HepG2 (cell line): ENCODE measurements around the gene PTPRF. TPM values are rescaled to one million over a fixed set of nuclear protein-coding genes. Genes with fewer than 3 reads are reported as not detected.
A peak's percentile ranks its signal among the peaks of the same experiment; 100 is the strongest.

Source experiments
- BRD4 ChIP-seq: sonication (generic); formaldehyde crosslinking; IDR thresholded peaks from 2 replicates; pipeline ENCODE4 v1.4.0; 2020; ENCODE audit warnings: missing genetic modification reagents
- KAT2B ChIP-seq: fragments of 150-350 bp; IDR thresholded peaks from 2 replicates; pipeline ENCODE4 v1.6.1; 2014; ENCODE audit warnings: low read depth, low read length, borderline replicate concordance
- KMT2A ChIP-seq: sonication (generic); formaldehyde crosslinking; IDR thresholded peaks from 2 replicates; pipeline ENCODE4 v1.4.0; 2020; ENCODE audit warnings: missing genetic modification reagents
- LCORL ChIP-seq, 2 experiments: fragments of 450-650 bp in 1 of 2; sonication (generic) in 1 of 2; formaldehyde crosslinking in 1 of 2; IDR thresholded peaks; 2 replicates each; pipeline versions ENCODE4 v1.5.0 to v1.6.1; 2017 to 2020; ENCODE audit warnings: antibody characterized with exemption in 1 of 2, missing genetic modification reagents in 1 of 2
- MED1 ChIP-seq: sonication (generic); formaldehyde crosslinking; IDR thresholded peaks from 2 replicates; pipeline ENCODE4 v1.4.0; 2020; ENCODE audit warnings: missing genetic modification reagents
- NFIB ChIP-seq: sonication (generic); formaldehyde crosslinking; IDR thresholded peaks from 2 replicates; pipeline ENCODE4 v1.9.0; 2021; ENCODE audit warnings: missing genetic modification reagents, mild to moderate bottlenecking, borderline replicate concordance
- RBM39 ChIP-seq: fragments of 200-400 bp; formaldehyde crosslinking; IDR thresholded peaks from one replicate; pipeline ENCODE4 v1.6.1; 2018; ENCODE audit warnings: antibody characterized with exemption, mild to moderate bottlenecking, low read depth, low read length; ENCODE audit not compliant: poor library complexity, severe bottlenecking
- SALL2 ChIP-seq: sonication (generic); formaldehyde crosslinking; IDR thresholded peaks from 2 replicates; pipeline ENCODE4 v1.8.1; 2023; ENCODE audit warnings: mild to moderate bottlenecking, missing genetic modification reagents, inconsistent platforms
- SAP130 ChIP-seq: IDR thresholded peaks from 2 replicates; pipeline ENCODE4 v1.6.1; 2016; ENCODE audit warnings: low read depth
- SMARCE1 ChIP-seq: fragments of 450-650 bp; IDR thresholded peaks from 2 replicates; pipeline ENCODE4 v1.6.1; 2017; ENCODE audit warnings: borderline replicate concordance
- STAG1 ChIP-seq: sonication (generic); formaldehyde crosslinking; IDR thresholded peaks from 2 replicates; pipeline ENCODE4 v1.4.0; 2020; ENCODE audit warnings: missing genetic modification reagents
- TCF7L2 ChIP-seq: IDR thresholded peaks from 2 replicates; pipeline ENCODE4 v1.6.1; 2011; ENCODE audit warnings: mild to moderate bottlenecking, low read depth, low read length, moderate library complexity
- ZBTB25 ChIP-seq: IDR thresholded peaks from 2 replicates; pipeline ENCODE4 v1.6.1; 2018; ENCODE audit warnings: missing genetic modification reagents
- ZBTB7A ChIP-seq: sonication (generic); formaldehyde crosslinking; IDR thresholded peaks from 2 replicates; pipeline ENCODE4 v1.8.0; 2022; ENCODE audit warnings: mild to moderate bottlenecking, missing genetic modification reagents
- ZNF263 ChIP-seq: sonication (generic); formaldehyde crosslinking; IDR thresholded peaks from 2 replicates; pipeline ENCODE4 v1.4.0; 2020; ENCODE audit warnings: missing genetic modification reagents
- ZNF350 ChIP-seq: sonication (generic); formaldehyde crosslinking; IDR thresholded peaks from 2 replicates; pipeline ENCODE4 v1.4.0; 2020; ENCODE audit warnings: mild to moderate bottlenecking, low read depth, missing genetic modification reagents, borderline replicate concordance
- ZNF777 ChIP-seq: sonication (generic); formaldehyde crosslinking; IDR thresholded peaks from 2 replicates; pipeline ENCODE4 v1.4.0; 2020; ENCODE audit warnings: missing genetic modification reagents
- polyA plus RNA-seq, 8 experiments: library from polyadenylated mRNA; depleted of rRNA in 3 of 8; stranded (reverse) in 7 of 8; unstranded in 1 of 8; fragments of >200 nt; fragmentation: Illumina TruSeq in 4 of 8; extraction: Trizol in 4 of 8; gene quantifications; 2 replicates each; pipeline versions ENCODE4 v1.2.1 to v1.2.3, GENCODE V29; 2011 to 2016; ENCODE audit warnings: low read depth in 4 of 8, missing spikeins in 1 of 8, mixed read lengths in 1 of 8; ENCODE audit not compliant: insufficient read depth in 1 of 8
- total RNA-seq, 5 experiments: library from RNA; depleted of rRNA; stranded (reverse); fragments of >200 nt; fragmentation: Illumina TruSeq; extraction: Trizol; gene quantifications; 2 replicates each; pipeline ENCODE4 v1.2.3, GENCODE V29; 2016; ENCODE audit warnings: low read depth in 1 of 5
- TF ChIP-seq, protein P1 (sequence below): sonication (generic); formaldehyde crosslinking; IDR thresholded peaks from 2 replicates; pipeline ENCODE4 v1.4.0; 2020; ENCODE audit warnings: missing genetic modification reagents
- TF ChIP-seq, protein P2 (sequence below): sonication (generic); formaldehyde crosslinking; IDR thresholded peaks from 2 replicates; pipeline ENCODE4 v1.4.0; 2020; ENCODE audit warnings: missing genetic modification reagents, borderline replicate concordance
- TF ChIP-seq, protein P3 (sequence below): sonication (generic); formaldehyde crosslinking; IDR thresholded peaks from 2 replicates; pipeline ENCODE4 v1.5.1; 2020; ENCODE audit warnings: mild to moderate bottlenecking, missing genetic modification reagents, moderate library complexity

PTPRF gene
- total and polyA plus RNA-seq, 2 of the 13 experiments (the other 11 are each of a cell fraction or from before 2014, with no cell fraction given): 55.9 to 167 TPM

DNA sequence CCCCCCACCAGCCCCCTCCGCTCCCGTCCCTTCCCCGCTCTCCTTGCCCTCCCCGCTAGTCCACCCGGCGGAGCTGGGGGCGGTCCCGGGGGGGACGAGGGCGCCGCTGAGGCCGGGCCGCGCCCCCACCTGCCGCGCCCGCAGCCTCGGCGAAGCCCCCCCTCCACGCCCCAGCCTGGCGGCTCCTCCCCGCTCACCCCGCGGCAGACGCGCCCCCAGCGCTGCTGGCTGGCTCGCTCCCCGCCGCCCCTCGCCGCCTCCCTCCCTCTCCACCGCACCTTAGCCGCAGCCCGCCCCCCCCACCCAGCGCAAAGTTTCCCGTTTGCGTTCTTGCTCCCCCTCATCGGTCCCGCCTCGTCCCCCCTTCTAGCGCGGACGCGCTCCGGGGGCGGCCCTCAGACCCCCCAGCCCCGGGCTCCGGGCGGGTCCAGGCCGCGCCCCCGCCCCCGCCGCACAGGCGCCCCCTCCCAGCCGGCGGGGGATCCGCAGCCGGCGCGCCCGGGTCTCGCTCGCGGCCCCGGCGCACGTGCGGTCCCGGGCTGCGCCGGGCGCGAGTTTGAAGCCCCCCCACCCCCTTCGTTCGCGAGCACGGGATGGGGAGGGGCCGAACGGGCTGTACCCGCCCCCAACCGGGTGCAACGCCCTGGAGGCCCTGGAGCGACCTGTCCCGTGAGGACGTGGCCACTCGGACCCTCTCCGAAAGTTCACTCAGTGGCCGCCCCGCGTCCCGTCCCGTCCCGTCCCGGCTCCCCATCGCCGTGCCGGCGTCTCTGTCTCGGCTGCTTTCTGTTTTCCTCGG, 623 bp downstream of the PTPRF start (continued):
- no peak for TF ChIP-seq LCORL (IDR thresholded peaks at IDR 0.05)
- TF ChIP-seq LCORL (CRISPR knock-in tag; IDR thresholded peaks at IDR 0.05): 0 out of 2 replicates have a peak, but pooled peaks have one; percentile 28
- no peak for TF ChIP-seq RBM39
- no peak for TF ChIP-seq ZNF350 (CRISPR knock-in tag)
- no peak; the same call in 1 of the 2 replicates for TF ChIP-seq ZNF263
- TF ChIP-seq BRD4 (CRISPR knock-in tag): peak; percentile 43; the same call in 1 of the 2 replicates
- TF ChIP-seq SMARCE1: no peak
- no peak for TF ChIP-seq KAT2B
- 0 out of 2 replicates have a peak, but pooled peaks have one; percentile 10 for TF ChIP-seq STAG1 (CRISPR knock-in tag)
- TF ChIP-seq, protein P1, sequence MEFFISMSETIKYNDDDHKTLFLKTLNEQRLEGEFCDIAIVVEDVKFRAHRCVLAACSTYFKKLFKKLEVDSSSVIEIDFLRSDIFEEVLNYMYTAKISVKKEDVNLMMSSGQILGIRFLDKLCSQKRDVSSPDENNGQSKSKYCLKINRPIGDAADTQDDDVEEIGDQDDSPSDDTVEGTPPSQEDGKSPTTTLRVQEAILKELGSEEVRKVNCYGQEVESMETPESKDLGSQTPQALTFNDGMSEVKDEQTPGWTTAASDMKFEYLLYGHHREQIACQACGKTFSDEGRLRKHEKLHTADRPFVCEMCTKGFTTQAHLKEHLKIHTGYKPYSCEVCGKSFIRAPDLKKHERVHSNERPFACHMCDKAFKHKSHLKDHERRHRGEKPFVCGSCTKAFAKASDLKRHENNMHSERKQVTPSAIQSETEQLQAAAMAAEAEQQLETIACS: peak; percentile 83
- TF ChIP-seq ZNF777 (CRISPR knock-in tag): peak; percentile 50; the same call in 1 of the 2 replicates
- TF ChIP-seq, protein P2, sequence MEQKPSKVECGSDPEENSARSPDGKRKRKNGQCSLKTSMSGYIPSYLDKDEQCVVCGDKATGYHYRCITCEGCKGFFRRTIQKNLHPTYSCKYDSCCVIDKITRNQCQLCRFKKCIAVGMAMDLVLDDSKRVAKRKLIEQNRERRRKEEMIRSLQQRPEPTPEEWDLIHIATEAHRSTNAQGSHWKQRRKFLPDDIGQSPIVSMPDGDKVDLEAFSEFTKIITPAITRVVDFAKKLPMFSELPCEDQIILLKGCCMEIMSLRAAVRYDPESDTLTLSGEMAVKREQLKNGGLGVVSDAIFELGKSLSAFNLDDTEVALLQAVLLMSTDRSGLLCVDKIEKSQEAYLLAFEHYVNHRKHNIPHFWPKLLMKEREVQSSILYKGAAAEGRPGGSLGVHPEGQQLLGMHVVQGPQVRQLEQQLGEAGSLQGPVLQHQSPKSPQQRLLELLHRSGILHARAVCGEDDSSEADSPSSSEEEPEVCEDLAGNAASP (CRISPR knock-in tag): peak; percentile 50; the same call in 1 of the 2 replicates
- 0 out of 2 replicates have a peak, but pooled peaks have one; percentile 8 for TF ChIP-seq MED1 (CRISPR knock-in tag)
- TF ChIP-seq ZBTB7A: peak; percentile 33; the same call in 1 of the 2 replicates
- TF ChIP-seq KMT2A (CRISPR knock-in tag): peak; percentile 41; the same call in 1 of the 2 replicates
- TF ChIP-seq ZBTB25 (CRISPR knock-in tag): 0 out of 2 replicates have a peak, but pooled peaks have one; percentile 10
- TF ChIP-seq SALL2: peak; percentile 30; the same call in 1 of the 2 replicates
- peak; percentile 30; the same call in 1 of the 2 replicates for TF ChIP-seq SAP130
- TF ChIP-seq NFIB (CRISPR knock-in tag): no peak
- TF ChIP-seq, protein P3, sequence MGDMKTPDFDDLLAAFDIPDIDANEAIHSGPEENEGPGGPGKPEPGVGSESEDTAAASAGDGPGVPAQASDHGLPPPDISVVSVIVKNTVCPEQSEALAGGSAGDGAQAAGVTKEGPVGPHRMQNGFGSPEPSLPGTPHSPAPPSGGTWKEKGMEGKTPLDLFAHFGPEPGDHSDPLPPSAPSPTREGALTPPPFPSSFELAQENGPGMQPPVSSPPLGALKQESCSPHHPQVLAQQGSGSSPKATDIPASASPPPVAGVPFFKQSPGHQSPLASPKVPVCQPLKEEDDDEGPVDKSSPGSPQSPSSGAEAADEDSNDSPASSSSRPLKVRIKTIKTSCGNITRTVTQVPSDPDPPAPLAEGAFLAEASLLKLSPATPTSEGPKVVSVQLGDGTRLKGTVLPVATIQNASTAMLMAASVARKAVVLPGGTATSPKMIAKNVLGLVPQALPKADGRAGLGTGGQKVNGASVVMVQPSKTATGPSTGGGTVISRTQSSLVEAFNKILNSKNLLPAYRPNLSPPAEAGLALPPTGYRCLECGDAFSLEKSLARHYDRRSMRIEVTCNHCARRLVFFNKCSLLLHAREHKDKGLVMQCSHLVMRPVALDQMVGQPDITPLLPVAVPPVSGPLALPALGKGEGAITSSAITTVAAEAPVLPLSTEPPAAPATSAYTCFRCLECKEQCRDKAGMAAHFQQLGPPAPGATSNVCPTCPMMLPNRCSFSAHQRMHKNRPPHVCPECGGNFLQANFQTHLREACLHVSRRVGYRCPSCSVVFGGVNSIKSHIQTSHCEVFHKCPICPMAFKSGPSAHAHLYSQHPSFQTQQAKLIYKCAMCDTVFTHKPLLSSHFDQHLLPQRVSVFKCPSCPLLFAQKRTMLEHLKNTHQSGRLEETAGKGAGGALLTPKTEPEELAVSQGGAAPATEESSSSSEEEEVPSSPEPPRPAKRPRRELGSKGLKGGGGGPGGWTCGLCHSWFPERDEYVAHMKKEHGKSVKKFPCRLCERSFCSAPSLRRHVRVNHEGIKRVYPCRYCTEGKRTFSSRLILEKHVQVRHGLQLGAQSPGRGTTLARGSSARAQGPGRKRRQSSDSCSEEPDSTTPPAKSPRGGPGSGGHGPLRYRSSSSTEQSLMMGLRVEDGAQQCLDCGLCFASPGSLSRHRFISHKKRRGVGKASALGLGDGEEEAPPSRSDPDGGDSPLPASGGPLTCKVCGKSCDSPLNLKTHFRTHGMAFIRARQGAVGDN (CRISPR knock-in tag): peak; percentile 61
- no peak for TF ChIP-seq TCF7L2
